HG03045 (cell line): ENCODE measurements around the gene TEN1.
"Not testable (repeated sequence)": the region's sequence is repeated elsewhere in the genome, so short reads cannot be mapped to it uniquely, and the experiment has no call there.

Experiments used
- ATAC-seq: cut with Tn5 transposase; IDR thresholded peaks from one replicate; pipeline ENCODE4 v1.9.1; 2021; ENCODE audit warnings: mild to moderate bottlenecking, moderate library complexity; ENCODE audit not compliant: unreplicated experiment

The TEN1 gene

DNA sequence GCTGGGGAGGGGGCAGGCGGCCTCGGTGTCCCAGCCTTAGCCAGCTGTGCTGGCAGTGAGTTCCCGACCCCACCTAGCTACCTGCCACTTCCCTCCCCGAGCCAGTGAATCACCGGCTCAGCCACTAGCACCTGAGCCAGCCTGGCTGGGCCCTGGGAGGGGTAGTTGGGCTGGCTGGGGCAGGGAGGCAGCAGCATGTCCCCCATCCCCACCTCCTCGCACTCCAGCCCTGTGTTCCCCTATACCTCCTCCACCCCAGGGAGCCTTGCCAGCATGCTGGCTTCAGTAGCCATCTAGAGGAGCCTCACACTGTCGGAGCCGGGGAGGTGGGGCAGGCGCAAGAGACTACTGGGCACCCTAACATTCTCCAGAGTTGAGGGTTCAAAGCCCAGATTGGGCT, 45.3 kb downstream of the TEN1 start:
- ATAC-seq, result no peak

DNA sequence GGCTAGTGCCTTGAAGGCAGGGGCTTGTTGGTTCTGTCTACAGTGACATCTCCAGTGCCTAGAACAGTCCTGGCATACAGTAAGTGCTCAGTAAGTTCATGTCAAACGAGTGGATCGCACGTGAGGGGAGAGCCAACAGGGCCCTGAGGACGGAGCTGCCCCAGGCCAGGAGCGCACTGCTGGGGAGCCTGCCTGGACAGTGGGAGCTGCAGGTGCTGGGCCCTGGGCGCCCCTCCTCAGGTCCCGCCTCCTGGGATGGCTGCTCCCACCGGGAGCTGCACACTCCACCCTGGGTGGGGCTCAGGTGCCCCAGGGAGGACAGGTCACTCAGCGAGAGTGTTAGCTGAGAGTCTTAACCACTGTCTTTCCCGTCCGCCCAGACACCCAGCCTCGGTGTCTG, 46.3 kb downstream of the TEN1 start:
- ATAC-seq, result no peak

DNA sequence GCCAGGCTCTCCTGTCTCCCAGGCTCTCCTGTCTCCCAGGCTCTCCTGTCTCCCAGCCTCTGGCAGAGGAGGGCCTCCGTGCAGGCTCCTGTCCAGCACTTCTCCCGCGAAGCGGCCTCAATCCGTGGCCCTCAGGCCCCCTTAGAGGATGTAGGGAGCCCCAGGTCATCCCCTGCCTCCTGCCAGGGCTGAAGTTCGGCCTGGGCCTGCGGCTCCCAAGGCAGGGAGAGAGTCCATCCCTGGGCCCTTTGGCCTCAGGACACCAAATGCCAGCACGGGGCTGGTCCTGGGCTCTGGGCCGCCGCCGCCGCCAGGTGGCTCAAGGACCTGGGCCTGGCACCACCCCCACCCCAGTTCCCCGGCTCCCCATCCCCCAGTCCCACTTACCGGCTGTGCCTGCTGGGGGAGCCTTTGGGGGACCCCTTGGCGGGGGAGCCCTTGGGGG, 47.7 kb downstream of the TEN1 start:
- no peak for ATAC-seq

DNA sequence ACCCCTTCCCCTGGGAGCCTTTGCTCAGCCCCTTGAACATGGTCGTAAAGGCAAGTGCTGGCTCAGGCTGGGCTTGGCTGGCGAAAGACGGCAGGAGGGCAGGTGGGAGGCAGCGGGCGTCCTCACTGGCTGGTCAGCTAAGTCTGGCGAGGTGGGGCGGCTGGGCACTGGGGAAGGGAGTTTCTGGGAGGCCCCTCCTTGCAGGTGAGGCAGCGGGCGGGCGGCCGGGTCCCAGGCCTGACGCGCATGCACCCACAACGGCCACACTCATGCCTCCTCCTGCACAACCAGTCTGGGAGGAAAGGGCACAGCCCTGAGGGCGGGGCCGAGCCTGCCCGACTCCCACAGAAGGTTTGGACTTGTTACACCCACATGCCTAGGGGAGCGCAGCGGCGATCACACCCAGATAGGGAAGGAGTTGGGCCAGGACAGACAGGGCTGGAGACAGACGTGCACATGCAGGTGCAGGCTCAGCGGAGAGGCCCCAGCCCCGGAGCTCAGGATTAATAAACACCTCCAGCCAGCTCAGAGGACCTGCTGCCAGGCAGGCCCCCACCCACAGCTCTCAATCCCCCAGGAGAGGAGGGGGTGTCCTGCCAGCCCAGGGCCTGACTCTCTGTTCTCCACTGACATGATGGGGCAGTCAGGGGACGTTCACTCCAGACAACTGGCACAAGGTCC, 48.3 kb downstream of the TEN1 start, which contains the start of gene EVPL:
Gene EVPL, minus strand, starts transcription at position 148 of the 681 bp plus-strand sequence. Its CDS starts 108 bp downstream, at position 40.
- no peak for ATAC-seq

DNA sequence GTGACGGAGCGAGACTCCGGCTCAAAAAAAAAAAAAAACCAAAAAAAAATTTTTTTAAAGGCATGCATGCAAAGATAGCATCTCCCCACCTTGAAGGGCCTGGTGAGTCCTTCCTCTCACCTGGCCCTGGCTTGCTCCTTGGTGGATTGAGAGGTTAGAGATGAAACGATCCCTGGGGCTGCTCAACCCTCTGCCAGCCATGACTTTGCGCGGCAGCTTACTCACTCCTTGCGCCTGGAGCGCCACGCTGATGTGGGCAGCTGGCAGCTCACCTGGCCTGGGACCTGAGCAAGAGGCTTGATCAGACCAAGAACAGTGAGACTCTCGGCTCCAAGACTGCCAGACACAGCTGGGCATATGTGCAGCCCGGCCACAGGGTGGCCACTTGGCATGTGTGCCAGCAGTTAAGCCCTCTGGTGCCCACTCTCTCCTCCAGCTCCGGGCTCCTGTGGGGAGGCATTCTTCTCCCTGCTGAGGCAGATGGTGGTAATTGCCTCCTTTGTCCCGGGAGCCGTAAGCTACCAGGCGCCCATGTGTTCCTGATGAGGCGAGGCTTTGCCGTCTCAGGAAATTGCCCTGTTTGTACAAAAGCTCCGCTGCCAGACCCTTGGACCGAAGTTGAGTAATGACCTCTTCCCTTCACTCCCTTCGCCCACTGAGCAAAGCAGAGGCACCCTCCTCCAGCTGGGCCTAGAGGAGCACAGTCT, 53.2 kb downstream of the TEN1 start:
- ATAC-seq, result no peak

DNA sequence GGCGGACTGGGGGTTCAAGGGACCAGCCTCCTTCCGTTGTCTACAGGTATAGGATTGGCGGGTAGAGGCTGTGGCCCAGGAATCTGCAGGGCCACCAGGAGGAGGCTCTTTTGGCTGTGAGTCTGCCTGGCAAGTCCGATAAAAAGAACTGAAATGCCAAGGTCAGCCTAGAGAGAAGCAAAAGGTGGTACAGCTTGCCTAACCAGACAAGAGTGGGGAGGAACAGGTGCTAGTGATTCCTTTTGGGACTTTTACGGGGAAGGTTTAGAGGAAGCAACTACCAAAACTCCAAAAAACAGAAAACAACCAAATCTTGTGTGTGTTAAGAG, 53.7 kb downstream of the TEN1 start:
- no peak for ATAC-seq

DNA sequence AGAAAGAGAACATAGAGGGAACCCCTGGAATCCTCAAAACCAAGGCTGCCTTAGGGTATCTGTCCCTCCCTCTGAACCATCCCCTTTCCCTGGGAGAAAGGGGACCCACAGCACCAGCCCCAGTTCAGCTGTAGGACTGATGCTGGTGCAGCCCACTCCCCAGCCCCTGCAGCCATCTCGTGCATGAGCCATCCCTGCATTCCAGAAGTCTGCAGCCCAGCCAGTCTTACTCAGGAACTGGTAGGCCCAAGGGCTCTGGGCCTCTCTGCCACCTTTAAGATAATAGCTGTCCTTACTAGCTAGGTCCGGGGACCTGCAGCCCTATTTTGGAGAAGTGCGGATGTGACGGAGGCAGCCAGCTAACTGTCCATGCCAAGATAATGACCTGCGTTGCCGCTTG, 54.1 kb downstream of the TEN1 start:
- ATAC-seq, result no peak

DNA sequence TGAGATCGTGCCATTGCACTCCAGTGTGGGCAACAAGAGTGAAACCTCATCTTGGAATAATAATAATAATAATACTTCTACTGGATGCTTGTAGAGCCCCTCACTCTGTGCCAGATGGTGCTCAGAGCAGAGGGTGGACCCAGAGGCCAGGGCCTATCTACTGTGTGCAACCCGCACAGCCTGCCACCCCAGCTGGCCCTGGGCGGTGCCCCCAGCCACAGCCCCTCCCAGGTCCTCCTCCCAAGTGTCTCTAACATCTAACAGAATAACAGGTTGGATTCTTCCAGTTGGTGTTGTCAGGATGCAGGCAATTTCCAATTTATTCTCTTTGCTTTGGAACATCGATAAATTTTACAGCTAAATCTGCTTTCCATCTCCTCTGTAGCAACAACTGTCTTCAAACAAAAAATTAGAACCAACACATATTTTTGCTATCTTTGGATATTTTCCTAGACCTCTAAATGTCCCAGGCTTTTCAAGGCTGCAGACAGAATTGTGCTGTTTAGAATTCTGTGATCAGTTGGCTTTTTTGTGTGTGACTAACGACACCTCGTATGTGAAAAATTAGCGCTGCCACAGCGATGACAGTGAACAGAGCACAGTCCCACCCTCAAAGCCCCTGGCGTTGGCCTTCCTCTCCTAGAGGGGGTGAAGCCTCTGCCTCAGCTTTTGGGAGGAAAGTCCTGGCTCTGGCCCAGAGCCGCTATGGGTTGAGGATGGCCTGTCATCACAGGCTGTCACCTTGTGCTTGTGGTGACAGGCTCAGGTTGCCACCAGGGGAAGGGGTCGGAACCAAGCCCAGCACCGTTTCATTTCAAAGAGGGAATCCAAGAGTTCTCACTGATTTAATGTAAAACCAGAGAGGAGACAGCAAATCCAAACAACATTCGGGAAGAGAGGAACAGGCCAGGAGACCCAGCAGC, 55.6 kb downstream of the TEN1 start:
- ATAC-seq, result no peak

DNA sequence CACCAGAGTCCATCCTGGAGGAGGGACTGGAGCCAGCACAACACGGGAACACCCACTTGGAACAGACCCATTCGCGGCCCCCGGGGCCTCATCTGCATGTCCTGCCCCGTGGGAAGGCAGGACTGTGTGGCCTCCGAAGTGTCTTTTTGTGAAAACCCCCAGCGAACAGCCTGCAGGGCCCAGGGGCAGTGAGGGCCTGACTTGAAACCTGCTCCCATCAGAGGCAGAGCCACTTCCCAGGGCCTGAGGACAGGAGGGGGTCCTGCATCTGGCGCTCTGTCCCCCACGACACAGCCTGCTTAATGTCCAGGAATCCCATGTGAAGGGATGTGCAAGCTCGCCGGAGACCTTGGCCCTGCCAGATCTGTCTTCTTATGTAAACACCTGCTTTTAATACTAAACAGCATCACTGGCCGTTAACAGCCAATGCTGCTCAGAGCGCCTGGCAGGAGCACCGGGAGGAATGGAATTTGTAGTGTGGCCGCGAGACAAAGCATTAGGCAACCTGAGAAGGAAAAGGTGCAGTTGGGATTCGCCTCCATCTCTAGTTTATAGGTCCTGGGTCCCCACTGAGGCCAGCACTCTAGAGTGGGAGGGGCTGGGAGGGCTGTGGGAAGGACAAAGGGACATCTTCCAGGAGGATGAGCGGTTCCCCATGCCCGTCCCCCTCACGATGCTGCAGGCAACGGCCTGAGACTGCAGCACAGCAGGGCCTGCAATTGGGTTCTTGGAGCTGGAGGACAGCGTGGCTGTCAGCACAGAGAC, 57.6 kb downstream of the TEN1 start:
- ATAC-seq, result no peak

DNA sequence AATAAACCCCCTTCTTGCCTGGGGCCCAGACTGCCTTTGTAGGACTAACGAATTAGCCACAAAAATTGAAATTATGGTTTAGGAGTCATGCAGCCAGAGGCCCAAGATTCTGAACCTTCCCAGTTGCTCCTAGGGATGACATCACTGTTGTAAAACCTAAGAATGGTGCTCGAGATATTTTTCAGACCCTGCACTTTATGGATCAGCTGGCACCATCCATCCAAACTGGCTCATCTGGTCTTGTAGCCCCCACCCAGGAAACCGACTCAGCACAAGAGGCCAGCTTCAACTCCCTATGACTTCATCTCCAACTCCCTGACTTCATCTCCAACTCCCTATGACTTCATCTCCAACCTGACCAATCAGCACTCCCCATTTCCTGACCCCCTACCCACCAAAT, 59.0 kb downstream of the TEN1 start:
- no peak for ATAC-seq

DNA sequence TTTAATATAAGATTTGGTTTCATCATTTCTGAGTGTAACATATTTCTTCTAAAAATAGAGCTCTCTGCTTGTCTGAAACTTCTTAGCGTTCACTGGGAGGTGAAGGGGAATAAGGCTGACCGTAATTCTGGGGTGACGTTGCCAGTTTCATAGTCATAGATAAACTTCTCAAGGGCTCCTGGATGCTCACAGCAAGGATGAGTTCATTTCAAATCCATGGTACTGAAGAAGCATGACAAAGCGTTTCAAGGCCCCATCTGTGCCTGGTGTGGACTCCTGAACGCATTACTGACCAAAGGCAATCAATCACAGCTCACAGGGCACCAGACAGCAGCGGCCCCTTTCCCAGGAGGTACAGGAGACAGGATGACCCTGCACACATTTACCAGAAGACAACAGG, 60.1 kb downstream of the TEN1 start:
- no peak for ATAC-seq

DNA sequence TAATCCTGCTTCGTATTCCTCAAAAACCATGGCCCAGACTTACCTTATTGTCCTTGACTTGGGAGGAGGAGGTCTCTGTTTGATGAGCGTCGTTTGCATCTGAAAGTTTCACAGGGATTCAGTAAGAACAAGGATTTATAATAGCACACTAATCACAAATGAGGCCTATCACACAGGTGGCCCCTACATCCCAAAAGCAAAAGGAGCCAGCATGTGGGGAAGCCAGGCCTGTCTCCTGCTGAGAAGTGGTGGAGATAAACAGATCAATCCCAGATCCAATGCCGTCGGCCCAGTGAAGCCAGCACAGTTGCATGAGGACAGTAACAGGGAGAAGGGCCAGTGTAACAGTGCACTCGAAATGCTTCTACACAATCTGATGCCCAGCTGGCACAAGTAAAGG, 61.3 kb downstream of the TEN1 start:
- no peak for ATAC-seq

DNA sequence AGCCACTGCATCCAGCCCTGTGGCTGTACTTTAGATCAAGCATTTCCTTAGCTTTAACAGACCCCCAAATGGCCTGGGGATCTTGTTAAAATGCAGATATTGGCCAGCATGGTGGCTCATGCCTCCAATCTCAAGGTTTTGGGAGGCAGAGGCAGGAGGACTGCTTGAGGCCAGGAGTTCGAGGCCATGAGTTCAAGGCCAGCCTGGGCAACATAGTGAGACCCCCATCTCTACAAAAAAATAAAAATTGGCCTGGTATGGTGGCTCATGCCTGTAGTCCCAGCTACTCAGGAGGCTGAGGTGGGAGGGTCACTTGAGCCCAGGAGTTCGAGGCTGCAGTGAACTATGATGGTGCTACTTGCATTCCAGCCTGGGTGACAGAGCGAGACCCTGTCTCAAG, 63.8 kb downstream of the TEN1 start:
- ATAC-seq, result not testable (repeated sequence)

DNA sequence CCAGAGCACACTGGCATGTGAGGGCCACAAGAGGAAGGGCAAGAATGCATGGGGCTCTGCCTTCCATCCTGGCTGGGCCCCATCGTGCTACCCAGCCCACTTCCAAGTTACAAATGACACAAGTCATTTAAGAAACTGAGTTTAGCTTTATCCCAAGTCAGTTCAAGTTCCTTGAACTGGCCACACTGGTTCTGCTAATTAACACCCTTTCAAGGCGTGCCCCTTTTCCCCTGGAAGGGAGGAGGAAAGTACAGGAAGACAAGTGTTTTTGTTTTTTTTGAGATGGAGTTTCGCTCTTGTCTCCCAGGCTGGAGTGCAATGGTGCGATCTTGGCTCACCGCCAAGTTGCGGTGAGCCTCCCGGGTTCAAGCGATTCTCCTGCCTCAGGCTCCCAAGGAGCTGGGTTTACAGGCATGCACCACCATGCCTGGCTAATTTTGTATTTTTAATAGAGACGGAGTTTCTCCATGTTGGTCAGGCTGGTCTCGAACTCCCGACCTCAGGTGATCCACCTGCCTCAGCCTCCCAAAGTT, 65.5 kb downstream of the TEN1 start:
- not testable (repeated sequence) for ATAC-seq

DNA sequence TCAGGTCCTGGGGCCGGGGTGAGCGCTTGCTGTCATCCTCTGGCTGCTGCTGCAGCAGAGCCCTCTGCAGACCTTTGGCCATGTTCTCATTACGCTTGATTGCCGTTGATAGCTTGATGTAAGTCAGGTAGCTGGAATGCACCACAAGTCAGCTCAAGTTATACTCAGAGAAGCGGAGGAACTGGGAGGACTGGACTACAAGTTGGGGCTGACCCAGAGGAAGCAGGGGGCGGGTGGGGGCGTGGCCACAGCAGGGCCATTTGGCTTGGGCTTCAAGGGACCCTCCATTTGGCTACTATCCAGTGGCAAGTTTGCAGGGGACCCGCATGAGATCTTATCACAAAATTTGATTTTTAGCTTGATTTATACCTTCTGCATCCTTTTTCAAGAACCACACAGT, 67.0 kb downstream of the TEN1 start:
- no peak for ATAC-seq

DNA sequence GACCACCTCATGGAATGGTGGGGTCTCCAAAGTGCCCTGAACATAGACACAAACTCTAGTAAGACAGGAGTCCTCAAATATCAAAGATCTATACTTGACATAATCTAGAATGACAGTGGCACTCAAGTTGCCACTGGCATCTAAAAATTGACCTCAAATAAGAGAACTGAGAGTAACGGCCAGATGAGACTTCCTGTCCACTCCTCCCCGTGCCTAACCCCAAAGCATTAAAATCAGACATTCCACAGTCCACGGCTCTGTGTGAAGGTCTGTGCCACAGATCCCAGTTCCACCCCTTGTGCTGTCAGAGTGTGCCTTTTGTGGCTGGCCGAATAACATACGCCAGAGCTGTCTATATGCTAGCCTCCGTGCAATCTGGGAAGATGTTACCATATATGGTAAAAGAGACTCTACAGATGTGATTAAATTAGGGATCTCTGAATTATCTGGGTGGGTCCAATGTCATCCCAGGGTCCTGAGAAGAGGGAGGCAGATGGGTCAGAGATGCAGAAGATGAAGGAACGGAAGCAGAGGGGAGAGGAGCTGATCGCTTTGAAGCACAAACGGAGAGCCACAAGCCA, 69.1 kb downstream of the TEN1 start:
- ATAC-seq, result no peak

DNA sequence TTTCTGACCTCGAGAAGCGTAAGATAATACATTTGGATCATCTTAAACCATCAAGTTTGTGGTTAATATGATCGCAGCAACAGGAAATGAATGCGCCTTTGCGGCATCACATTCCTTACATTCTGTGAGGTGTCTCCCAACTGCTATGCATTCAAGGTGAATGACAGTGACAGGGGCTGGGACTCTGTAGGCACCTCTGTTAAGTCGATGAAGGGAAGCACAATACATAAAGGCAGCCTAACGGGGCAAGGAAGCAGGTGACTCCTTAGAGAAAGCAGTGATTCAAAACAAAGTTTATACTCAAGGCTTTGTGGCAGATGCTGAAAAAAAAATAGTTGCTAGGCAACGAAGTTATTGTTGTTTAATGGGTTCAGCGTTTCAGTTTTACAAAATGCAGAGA, 69.7 kb downstream of the TEN1 start:
- ATAC-seq, result no peak

DNA sequence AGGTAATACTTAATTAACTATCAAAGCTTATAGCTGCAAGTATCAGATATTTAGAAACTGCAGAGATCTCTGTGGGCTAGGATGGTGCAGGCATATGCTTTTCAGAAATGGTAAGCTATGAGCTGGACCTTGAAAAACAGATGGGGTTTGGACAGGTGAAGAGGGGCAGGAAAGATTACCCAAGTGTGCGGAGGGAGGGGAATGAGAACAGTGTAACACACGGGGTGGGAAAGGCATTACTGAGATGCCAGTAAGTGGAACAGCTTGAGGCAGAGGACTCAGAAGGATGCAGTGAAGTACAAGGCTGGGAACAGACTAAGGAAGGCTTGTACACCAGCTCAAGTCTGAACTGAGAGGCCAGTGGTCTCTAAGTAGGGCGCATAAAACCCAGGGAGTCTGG, 70.2 kb downstream of the TEN1 start:
- no peak for ATAC-seq

DNA sequence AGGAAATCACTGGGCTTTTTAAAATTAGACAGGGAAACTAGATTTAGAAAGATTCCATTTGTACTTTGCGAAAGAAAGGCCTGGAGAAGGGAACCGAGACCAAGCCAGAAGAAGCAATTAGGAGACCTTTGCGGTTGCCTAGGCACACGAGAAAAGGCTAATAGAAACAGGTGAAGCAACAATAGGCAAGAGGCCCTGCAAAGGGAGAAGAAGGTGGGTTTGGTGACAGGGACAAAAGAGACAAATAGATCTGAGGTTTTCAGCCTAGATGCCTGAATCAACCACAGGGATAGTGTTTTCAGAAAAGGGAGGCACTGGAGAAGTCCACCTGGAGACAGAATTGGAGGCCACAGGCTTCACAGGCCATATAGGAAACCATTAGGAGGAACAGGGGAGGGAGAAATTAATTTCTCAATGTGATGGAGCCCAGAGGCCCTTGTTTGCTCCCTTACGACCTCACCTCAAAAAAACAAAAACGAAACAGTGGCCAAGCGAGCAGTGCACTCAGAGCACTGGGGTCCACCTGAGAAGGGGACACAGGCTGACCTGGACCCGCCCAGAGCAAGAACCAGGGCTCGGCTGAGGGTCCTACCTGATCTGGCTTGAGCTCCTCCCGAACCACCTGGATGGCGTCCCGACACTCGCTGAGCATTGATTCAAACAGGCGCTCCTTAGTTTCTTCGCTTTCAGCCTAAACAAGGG, 70.9 kb downstream of the TEN1 start:
- ATAC-seq, result no peak
